SK-N-SH (cell line): ENCODE results near the gene BTN1A1. TPM values are rescaled to one million over a fixed set of nuclear protein-coding genes. Genes with fewer than 3 reads are reported as not detected.

Experiments used
- CTCF ChIA-PET: fragments of 300-600, 350-600 bp; formaldehyde crosslinking; extraction: SDS; loops from one replicate; lab custom pipeline; 2021; lab: Yijun Ruan, JAX
- POLR2A ChIA-PET: fragments of 350-600 bp; sonication (Branson Sonifier 250); formaldehyde crosslinking; extraction: SDS; loops from one replicate; lab custom pipeline; 2020; ENCODE audit warnings: antibody characterized with exemption, inconsistent platforms; lab: Yijun Ruan, JAX
- DNase-seq: peaks from one replicate; pipeline ENCODE4 v3.0.0; 2012
- H2AFZ ChIP-seq: fragments of 200-600 bp; sonication (generic); 2 replicates; pipeline ENCODE4 v1.8.1; 2016; ENCODE audit warnings: antibody characterized with exemption, mild to moderate bottlenecking, low read depth
- H3F3A ChIP-seq: fragments of 200-600 bp; sonication (generic); replicated peaks from 2 replicates; pipeline ENCODE3; 2016; ENCODE audit warnings: antibody characterized with exemption, mild to moderate bottlenecking; ENCODE audit not compliant: insufficient read depth
- H3K27ac ChIP-seq, 2 experiments: fragments of 200-500 bp in 1 of 2; fragments of 200-600 bp in 1 of 2; sonication (Bioruptor generic) in 1 of 2; sonication (generic), shearing (Covaris generic) in 1 of 2; 2 replicates each; pipeline versions ENCODE4 v1.5.1 to v1.6.1; 2014 to 2016; ENCODE audit warnings: low read depth in 2 of 2, inconsistent platforms in 1 of 2, low read length in 1 of 2, mild to moderate bottlenecking in 1 of 2, mixed read lengths in 1 of 2
- H3K27me3 ChIP-seq: fragments of 200-600 bp; sonication (generic), shearing (Covaris generic); 2 replicates; pipeline ENCODE4 v1.6.1; 2016; ENCODE audit warnings: mixed run types; ENCODE audit not compliant: insufficient read depth
- H3K36me3 ChIP-seq, 2 experiments: fragments of 200-500 bp in 1 of 2; fragments of 200-600 bp in 1 of 2; sonication (Bioruptor generic) in 1 of 2; sonication (generic) in 1 of 2; replicated peaks in 1 of 2; 2 replicates each; pipeline versions ENCODE3 to v1.5.1; 2014 to 2016; ENCODE audit warnings: low read length in 1 of 2, mild to moderate bottlenecking in 1 of 2; ENCODE audit not compliant: insufficient read depth in 2 of 2, control insufficient read depth in 1 of 2
- H3K4me1 ChIP-seq, 2 experiments: fragments of 200-500 bp in 1 of 2; fragments of 200-600 bp in 1 of 2; sonication (Bioruptor generic) in 1 of 2; sonication (generic), shearing (Covaris generic) in 1 of 2; 2 replicates each; pipeline versions ENCODE4 v1.5.1 to v1.6.1; 2014 to 2016; ENCODE audit warnings: low read depth in 1 of 2, low read length in 1 of 2, mixed run types in 1 of 2; ENCODE audit not compliant: insufficient read depth in 2 of 2, control insufficient read depth in 1 of 2
- H3K4me2 ChIP-seq: fragments of 200-600 bp; sonication (generic), shearing (Covaris generic); 2 replicates; pipeline ENCODE4 v1.6.1; 2017; ENCODE audit warnings: mixed run types
- H3K4me3 ChIP-seq, 2 experiments: fragments of 200-500 bp in 1 of 2; fragments of 200-600 bp in 1 of 2; sonication (Bioruptor generic) in 1 of 2; sonication (generic), shearing (Covaris generic) in 1 of 2; 2 replicates each; pipeline versions ENCODE4 v1.5.1 to v1.8.1; 2014 to 2016; ENCODE audit warnings: low read depth in 2 of 2, inconsistent platforms in 1 of 2, low read length in 1 of 2, mild to moderate bottlenecking in 1 of 2, mixed read lengths in 1 of 2, moderate library complexity in 1 of 2
- H3K79me2 ChIP-seq: fragments of 200-600 bp; sonication (generic); 2 replicates; pipeline ENCODE4 v1.8.1; 2017; ENCODE audit warnings: mild to moderate bottlenecking; ENCODE audit not compliant: insufficient read depth
- H3K9ac ChIP-seq: fragments of 200-600 bp; sonication (generic); 2 replicates; pipeline ENCODE4 v1.6.1; 2017; ENCODE audit warnings: mixed run types
- H3K9me2 ChIP-seq: fragments of 200-600 bp; sonication (generic); 2 replicates; pipeline ENCODE4 v1.6.1; 2017; ENCODE audit warnings: mixed run types
- H3K9me3 ChIP-seq: fragments of 200-600 bp; sonication (generic); 2 replicates; pipeline ENCODE4 v1.6.1; 2017; ENCODE audit warnings: mixed run types, mild to moderate bottlenecking, moderate library complexity
- H4K20me1 ChIP-seq: fragments of 200-600 bp; sonication (generic); 2 replicates; pipeline ENCODE4 v1.6.1; 2017; ENCODE audit warnings: mild to moderate bottlenecking, mixed run types; ENCODE audit not compliant: insufficient read depth
- FOXJ3 ChIP-seq: sonication (generic); formaldehyde crosslinking; IDR thresholded peaks from 2 replicates; pipeline ENCODE4 v1.5.1; 2020; ENCODE audit warnings: mild to moderate bottlenecking, missing genetic modification reagents
- FOXM1 ChIP-seq: IDR thresholded peaks from 2 replicates; pipeline ENCODE4 v1.4.0; 2012; ENCODE audit warnings: low read depth, mild to moderate bottlenecking
- MEF2A ChIP-seq: IDR thresholded peaks from 2 replicates; pipeline ENCODE4 v1.4.0; 2012; ENCODE audit warnings: low read depth, borderline replicate concordance
- NFIC ChIP-seq: IDR thresholded peaks from 2 replicates; pipeline ENCODE4 v1.4.0; 2012; ENCODE audit warnings: borderline replicate concordance
- RCOR1 ChIP-seq: fragments of 150-350 bp; IDR thresholded peaks from 2 replicates; pipeline ENCODE4 v1.6.1; 2017; ENCODE audit warnings: antibody characterized with exemption, low read length
- RFX5 ChIP-seq: IDR thresholded peaks from 2 replicates; pipeline ENCODE4 v1.6.1; 2012; ENCODE audit warnings: mild to moderate bottlenecking, improper control_type of control experiment, low read length
- SMC3 ChIP-seq: IDR thresholded peaks from 2 replicates; pipeline ENCODE4 v1.6.1; 2012; ENCODE audit warnings: low read depth, low read length, improper control_type of control experiment
- TEAD4 ChIP-seq: IDR thresholded peaks from 2 replicates; pipeline ENCODE4 v1.4.0; 2012; ENCODE audit warnings: mild to moderate bottlenecking, borderline replicate concordance; ENCODE audit not compliant: insufficient read depth
- YY1 ChIP-seq: IDR thresholded peaks from 2 replicates; pipeline ENCODE4 v1.4.0; 2012; ENCODE audit warnings: low read depth, mild to moderate bottlenecking
- WGBS: methylation state at CpG from one replicate; pipeline ENCODE4 v1.1.6; 2017; ENCODE audit warnings: low lambda C conversion rate; 5-methylcytosine and 5-hydroxymethylcytosine counted together
- polyA plus RNA-seq, 3 experiments: library from polyadenylated mRNA; depleted of rRNA; stranded (reverse); fragments of >200 nt; gene quantifications; 2 replicates each; pipeline ENCODE4 v1.2.3, GENCODE V29; 2012
- TF ChIP-seq, protein P1 (sequence below): IDR thresholded peaks from 2 replicates; pipeline ENCODE4 v1.6.1; 2012; ENCODE audit warnings: mild to moderate bottlenecking, low read depth, low read length, moderate library complexity
- TF ChIP-seq, protein P2 (sequence below): IDR thresholded peaks from 2 replicates; pipeline ENCODE4 v1.4.0; 2012; ENCODE audit warnings: low read depth, borderline replicate concordance
- TF ChIP-seq, protein P3 (sequence below): IDR thresholded peaks from 2 replicates; pipeline ENCODE4 v1.4.0; 2012; ENCODE audit warnings: low read depth
- TF ChIP-seq, protein P4 (sequence below): fragments of 150-350 bp; IDR thresholded peaks from 2 replicates; pipeline ENCODE4 v1.6.1; 2017; ENCODE audit warnings: antibody characterized with exemption, low read length, low read depth, borderline replicate concordance
- TF ChIP-seq, protein P5 (sequence below): IDR thresholded peaks from 2 replicates; pipeline ENCODE4; 2012
- TF ChIP-seq, protein P6 (sequence below): IDR thresholded peaks from 2 replicates; pipeline ENCODE4 v1.4.0; 2012; ENCODE audit warnings: low read depth, borderline replicate concordance

The BTN1A1 gene
- polyA plus RNA-seq, 1 of the 3 experiments (the other 2 are of a cell fraction) = not detected

DNA sequence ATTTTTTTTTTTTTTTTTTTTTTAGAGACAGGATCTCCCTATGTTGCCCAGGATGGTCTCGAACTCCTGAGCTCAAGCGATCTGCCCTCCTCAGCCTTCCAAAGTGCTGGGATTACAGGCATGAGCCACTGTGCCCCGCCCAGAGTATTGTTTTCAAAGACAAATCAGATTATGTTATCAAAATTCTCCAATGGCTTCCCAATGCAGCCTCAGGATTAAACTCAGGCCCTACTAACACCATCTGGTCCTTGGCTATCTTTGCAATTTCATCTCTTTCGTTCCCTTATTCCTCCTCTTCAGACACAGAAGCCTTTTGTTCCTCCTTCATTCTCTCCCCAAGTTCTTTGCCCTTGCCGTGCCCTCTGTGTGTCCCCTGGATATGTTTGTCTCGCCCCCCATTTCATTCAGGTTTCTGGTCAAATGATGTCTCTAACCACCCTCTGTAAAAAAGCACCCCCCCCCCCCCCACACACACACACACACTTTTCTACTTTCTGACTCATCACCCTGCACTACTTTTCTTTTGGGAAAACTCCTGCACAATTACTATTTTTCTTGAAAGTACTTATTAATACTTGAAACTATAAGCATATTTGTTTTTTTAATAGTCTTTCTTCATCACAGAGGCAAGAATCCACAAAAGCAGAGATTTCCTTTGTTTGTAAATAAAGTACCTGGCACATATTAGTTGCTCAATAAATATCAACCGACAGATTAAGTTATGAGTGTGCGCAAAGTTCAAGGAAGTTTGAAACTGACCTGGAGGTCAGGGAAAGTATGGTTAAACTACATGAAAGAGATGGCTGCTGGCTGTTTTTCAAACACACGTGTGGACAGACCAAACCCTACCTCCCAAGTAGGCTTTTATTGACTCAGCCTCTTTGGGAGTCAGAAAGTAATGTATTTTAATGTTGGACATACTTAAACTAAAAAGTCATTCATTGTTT, 16.7 kb downstream of the BTN1A1 start:
- 82% methylated on average over 9 of the region's 9 CpGs for WGBS
- no peaks in the 10 kb centered on the region for H4K20me1 ChIP-seq
- ChIA-PET CTCF (no interaction called here), POLR2A (no interaction called here)
- no peak overlapping the region for H2AFZ ChIP-seq
- peaks cover 7% of the 10 kb centered on the region for H3F3A ChIP-seq
- no peaks in the 10 kb centered on the region for H3K36me3 ChIP-seq
- H3K9ac ChIP-seq = no peak overlapping the region
- no peaks in the 10 kb centered on the region for H3K27me3 ChIP-seq
- TF ChIP-seq FOXJ3 (no peak), FOXM1 (no peak), TEAD4 (no peak), RFX5 (no peak), YY1 (no peak)
- TF ChIP-seq, protein P1, sequence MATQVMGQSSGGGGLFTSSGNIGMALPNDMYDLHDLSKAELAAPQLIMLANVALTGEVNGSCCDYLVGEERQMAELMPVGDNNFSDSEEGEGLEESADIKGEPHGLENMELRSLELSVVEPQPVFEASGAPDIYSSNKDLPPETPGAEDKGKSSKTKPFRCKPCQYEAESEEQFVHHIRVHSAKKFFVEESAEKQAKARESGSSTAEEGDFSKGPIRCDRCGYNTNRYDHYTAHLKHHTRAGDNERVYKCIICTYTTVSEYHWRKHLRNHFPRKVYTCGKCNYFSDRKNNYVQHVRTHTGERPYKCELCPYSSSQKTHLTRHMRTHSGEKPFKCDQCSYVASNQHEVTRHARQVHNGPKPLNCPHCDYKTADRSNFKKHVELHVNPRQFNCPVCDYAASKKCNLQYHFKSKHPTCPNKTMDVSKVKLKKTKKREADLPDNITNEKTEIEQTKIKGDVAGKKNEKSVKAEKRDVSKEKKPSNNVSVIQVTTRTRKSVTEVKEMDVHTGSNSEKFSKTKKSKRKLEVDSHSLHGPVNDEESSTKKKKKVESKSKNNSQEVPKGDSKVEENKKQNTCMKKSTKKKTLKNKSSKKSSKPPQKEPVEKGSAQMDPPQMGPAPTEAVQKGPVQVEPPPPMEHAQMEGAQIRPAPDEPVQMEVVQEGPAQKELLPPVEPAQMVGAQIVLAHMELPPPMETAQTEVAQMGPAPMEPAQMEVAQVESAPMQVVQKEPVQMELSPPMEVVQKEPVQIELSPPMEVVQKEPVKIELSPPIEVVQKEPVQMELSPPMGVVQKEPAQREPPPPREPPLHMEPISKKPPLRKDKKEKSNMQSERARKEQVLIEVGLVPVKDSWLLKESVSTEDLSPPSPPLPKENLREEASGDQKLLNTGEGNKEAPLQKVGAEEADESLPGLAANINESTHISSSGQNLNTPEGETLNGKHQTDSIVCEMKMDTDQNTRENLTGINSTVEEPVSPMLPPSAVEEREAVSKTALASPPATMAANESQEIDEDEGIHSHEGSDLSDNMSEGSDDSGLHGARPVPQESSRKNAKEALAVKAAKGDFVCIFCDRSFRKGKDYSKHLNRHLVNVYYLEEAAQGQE = no peak
- TF ChIP-seq, protein P2, sequence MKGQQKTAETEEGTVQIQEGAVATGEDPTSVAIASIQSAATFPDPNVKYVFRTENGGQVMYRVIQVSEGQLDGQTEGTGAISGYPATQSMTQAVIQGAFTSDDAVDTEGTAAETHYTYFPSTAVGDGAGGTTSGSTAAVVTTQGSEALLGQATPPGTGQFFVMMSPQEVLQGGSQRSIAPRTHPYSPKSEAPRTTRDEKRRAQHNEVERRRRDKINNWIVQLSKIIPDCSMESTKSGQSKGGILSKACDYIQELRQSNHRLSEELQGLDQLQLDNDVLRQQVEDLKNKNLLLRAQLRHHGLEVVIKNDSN = no peak
- TF ChIP-seq, protein P3, sequence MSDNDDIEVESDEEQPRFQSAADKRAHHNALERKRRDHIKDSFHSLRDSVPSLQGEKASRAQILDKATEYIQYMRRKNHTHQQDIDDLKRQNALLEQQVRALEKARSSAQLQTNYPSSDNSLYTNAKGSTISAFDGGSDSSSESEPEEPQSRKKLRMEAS = no peak
- no peak overlapping the region for H3K4me2 ChIP-seq
- no peak for DNase-seq
- peaks cover 3 to 5% of the 10 kb centered on the region in 2 experiments; a peak in 2 of 4 replicates for H3K4me1 ChIP-seq
- no peak overlapping the region for H3K4me3 ChIP-seq
- H3K27ac ChIP-seq = no peak overlapping the region
- H3K79me2 ChIP-seq = no peaks in the 10 kb centered on the region
- H3K9me2 ChIP-seq = no peaks in the 10 kb centered on the region
- H3K9me3 ChIP-seq = no peaks in the 10 kb centered on the region

DNA sequence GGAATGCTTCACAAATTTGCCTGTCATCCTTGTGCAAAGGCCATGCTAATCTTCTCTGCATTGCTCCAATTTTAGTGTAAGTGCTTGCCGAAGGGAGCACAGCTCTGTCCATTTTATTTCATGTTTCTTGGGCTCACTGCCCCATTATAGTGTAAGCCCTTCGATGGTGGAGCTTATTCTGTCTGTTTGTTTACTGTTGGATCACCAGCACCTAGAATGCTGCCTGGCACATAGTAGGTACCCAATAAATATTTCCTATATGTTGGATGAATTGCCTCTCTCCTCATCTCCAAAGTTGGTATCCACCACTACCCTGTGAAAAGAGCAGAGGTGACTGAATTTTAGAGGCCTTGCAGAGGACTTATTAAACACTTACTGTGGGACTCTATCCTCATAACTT, 19.3 kb downstream of the BTN1A1 start:
- 92% methylated on average over 2 of the region's 2 CpGs for WGBS
- no peak for TF ChIP-seq NFIC
- TF ChIP-seq, protein P4, sequence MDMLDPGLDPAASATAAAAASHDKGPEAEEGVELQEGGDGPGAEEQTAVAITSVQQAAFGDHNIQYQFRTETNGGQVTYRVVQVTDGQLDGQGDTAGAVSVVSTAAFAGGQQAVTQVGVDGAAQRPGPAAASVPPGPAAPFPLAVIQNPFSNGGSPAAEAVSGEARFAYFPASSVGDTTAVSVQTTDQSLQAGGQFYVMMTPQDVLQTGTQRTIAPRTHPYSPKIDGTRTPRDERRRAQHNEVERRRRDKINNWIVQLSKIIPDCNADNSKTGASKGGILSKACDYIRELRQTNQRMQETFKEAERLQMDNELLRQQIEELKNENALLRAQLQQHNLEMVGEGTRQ = no peak
- TF ChIP-seq, protein P2 = no peak
- TF ChIP-seq, protein P5, sequence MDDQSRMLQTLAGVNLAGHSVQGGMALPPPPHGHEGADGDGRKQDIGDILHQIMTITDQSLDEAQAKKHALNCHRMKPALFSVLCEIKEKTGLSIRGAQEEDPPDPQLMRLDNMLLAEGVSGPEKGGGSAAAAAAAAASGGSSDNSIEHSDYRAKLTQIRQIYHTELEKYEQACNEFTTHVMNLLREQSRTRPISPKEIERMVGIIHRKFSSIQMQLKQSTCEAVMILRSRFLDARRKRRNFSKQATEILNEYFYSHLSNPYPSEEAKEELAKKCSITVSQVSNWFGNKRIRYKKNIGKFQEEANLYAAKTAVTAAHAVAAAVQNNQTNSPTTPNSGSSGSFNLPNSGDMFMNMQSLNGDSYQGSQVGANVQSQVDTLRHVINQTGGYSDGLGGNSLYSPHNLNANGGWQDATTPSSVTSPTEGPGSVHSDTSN = no peak
- no peak for TF ChIP-seq TEAD4
- no peak for TF ChIP-seq SMC3
- TF ChIP-seq, protein P6, sequence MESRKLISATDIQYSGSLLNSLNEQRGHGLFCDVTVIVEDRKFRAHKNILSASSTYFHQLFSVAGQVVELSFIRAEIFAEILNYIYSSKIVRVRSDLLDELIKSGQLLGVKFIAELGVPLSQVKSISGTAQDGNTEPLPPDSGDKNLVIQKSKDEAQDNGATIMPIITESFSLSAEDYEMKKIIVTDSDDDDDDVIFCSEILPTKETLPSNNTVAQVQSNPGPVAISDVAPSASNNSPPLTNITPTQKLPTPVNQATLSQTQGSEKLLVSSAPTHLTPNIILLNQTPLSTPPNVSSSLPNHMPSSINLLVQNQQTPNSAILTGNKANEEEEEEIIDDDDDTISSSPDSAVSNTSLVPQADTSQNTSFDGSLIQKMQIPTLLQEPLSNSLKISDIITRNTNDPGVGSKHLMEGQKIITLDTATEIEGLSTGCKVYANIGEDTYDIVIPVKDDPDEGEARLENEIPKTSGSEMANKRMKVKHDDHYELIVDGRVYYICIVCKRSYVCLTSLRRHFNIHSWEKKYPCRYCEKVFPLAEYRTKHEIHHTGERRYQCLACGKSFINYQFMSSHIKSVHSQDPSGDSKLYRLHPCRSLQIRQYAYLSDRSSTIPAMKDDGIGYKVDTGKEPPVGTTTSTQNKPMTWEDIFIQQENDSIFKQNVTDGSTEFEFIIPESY = no peak
- no peak for TF ChIP-seq MEF2A
- TF ChIP-seq RCOR1 = no peak
- TF ChIP-seq, protein P3 = no peak

More for the DNA sequence above, 19.3 kb downstream of the BTN1A1 start:
- Histone ChIP-seq H2AFZ (no peak overlapping the region), H3K4me1 (peaks cover 3 to 5% of the 10 kb centered on the region in 2 experiments; a peak in 2 of 4 replicates), H3K4me2 (no peak overlapping the region), H3F3A (peaks cover 12% of the 10 kb centered on the region), H3K9ac (no peak overlapping the region), H3K79me2 (no peaks in the 10 kb centered on the region), H3K27ac (no peak overlapping the region), H3K27me3 (no peaks in the 10 kb centered on the region), H3K9me3 (no peaks in the 10 kb centered on the region), H4K20me1 (no peaks in the 10 kb centered on the region), H3K9me2 (no peaks in the 10 kb centered on the region), H3K36me3 (no peaks in the 10 kb centered on the region), H3K4me3 (no peak overlapping the region)
- DNase-seq = no peak
- CTCF ChIA-PET = interaction anchor here (1.0 to 2.0 kb wide), 3 partner anchors 11 to 178 kb away, joined by 3 to 10 read pairs (median 5); no protein-coding TSS in a partner anchor
- POLR2A ChIA-PET = no interaction called here
